ENCODE results near the gene PPP1R1B.

GRCh38 chr17:39669897-39670735 lies 43.4 kb downstream of the PPP1R1B start:
- TF ChIP-seq CTCF (IDR thresholded peaks at IDR 0.05; ENCODE audit: insufficient read depth, low read length, poor library complexity, severe bottlenecking): no peak
- no peak for TF ChIP-seq EZH2phosphoT487 (conservative IDR thresholded peaks at IDR 0.05; ENCODE audit: low read length)
